GM18861 (cell line): ENCODE measurements around the gene RGS16.

Source experiments
- ATAC-seq: cut with Tn5 transposase; IDR thresholded peaks from one replicate; pipeline ENCODE4 v1.9.1; 2021; ENCODE audit not compliant: unreplicated experiment

RGS16 gene

GRCh38 chr1:182630586-182630985, 26.4 kb upstream of the RGS16 start:
- no peak for ATAC-seq

- ATAC-seq: peak; percentile 40
Measured at GRCh38 chr1:182629499-182630096, 25.4 kb upstream of the RGS16 start.

GRCh38 chr1:182629080-182629479, 24.9 kb upstream of the RGS16 start:
- ATAC-seq: no peak

- ATAC-seq: no peak
Measured at GRCh38 chr1:182628657-182629056, 24.5 kb upstream of the RGS16 start.

GRCh38 chr1:182627622-182628021, 23.4 kb upstream of the RGS16 start:
- no peak for ATAC-seq

GRCh38 chr1:182626527-182626926, 22.3 kb upstream of the RGS16 start:
- ATAC-seq: no peak

- no peak for ATAC-seq
Measured at GRCh38 chr1:182625719-182626504, 21.7 kb upstream of the RGS16 start.

GRCh38 chr1:182625024-182625423, 20.8 kb upstream of the RGS16 start:
- ATAC-seq: no peak

GRCh38 chr1:182624577-182624976, 20.4 kb upstream of the RGS16 start:
- ATAC-seq: no peak

GRCh38 chr1:182622901-182623528, 18.8 kb upstream of the RGS16 start:
- peak; percentile 55 for ATAC-seq

- no peak for ATAC-seq
Measured at GRCh38 chr1:182621906-182622305, 17.7 kb upstream of the RGS16 start.

GRCh38 chr1:182620924-182621585, 16.9 kb upstream of the RGS16 start:
- ATAC-seq: no peak

GRCh38 chr1:182617734-182618351, 13.7 kb upstream of the RGS16 start:
- ATAC-seq: no peak

- no peak for ATAC-seq
Measured at GRCh38 chr1:182617014-182617429, 12.8 kb upstream of the RGS16 start.

GRCh38 chr1:182616130-182617013, 12.2 kb upstream of the RGS16 start:
- peak; percentile 68 for ATAC-seq

GRCh38 chr1:182615468-182616129, 11.4 kb upstream of the RGS16 start:
- peak; percentile 8 for ATAC-seq

- peak; percentile 29 for ATAC-seq
Measured at GRCh38 chr1:182614796-182615454, 10.7 kb upstream of the RGS16 start.

GRCh38 chr1:182611787-182612186, 7.6 kb upstream of the RGS16 start:
- ATAC-seq: no peak

- ATAC-seq: no peak
Measured at GRCh38 chr1:182611326-182611725, 7.1 kb upstream of the RGS16 start.
